ENCODE data around the gene ZNF195.
"Not testable (repeated sequence)": the region's sequence is repeated elsewhere in the genome, so short reads cannot be mapped to it uniquely, and the experiment has no call there.

The ZNF195 gene

GRCh38 chr11:3378426-3379423, at the start of gene ZNF195:
ZNF195 (minus strand) TSS chr11:3379146; CDS start chr11:3379040, 106 bp downstream.
- peak; percentile 98 for DNase-seq

- DNase-seq: not testable (repeated sequence)
Measured at GRCh38 chr11:3428076-3428475, 49.1 kb upstream of the ZNF195 start.

GRCh38 chr11:3426541-3426940, 47.6 kb upstream of the ZNF195 start:
- DNase-seq: not testable (repeated sequence)

GRCh38 chr11:3423928-3424327, 45.0 kb upstream of the ZNF195 start:
- DNase-seq: not testable (repeated sequence)

GRCh38 chr11:3423138-3423731, 44.3 kb upstream of the ZNF195 start:
- DNase-seq: not testable (repeated sequence)

- DNase-seq: peak; percentile 98
Measured at GRCh38 chr11:3422380-3423137, 43.6 kb upstream of the ZNF195 start.

GRCh38 chr11:3421608-3422379, 42.8 kb upstream of the ZNF195 start:
- DNase-seq: not testable (repeated sequence)

- not testable (repeated sequence) for DNase-seq
Measured at GRCh38 chr11:3420281-3421042, 41.5 kb upstream of the ZNF195 start.

- DNase-seq: not testable (repeated sequence)
Measured at GRCh38 chr11:3419496-3419895, 40.5 kb upstream of the ZNF195 start.

GRCh38 chr11:3417047-3417446, 38.1 kb upstream of the ZNF195 start:
- not testable (repeated sequence) for DNase-seq

- DNase-seq: not testable (repeated sequence)
Measured at GRCh38 chr11:3415301-3415700, 36.4 kb upstream of the ZNF195 start.

- not testable (repeated sequence) for DNase-seq
Measured at GRCh38 chr11:3413666-3414065, 34.7 kb upstream of the ZNF195 start.

- no peak for DNase-seq
Measured at GRCh38 chr11:3412837-3413236, 33.9 kb upstream of the ZNF195 start.

- DNase-seq: peak; percentile 56
Measured at GRCh38 chr11:3408722-3409121, 29.8 kb upstream of the ZNF195 start.

GRCh38 chr11:3408058-3408605, 29.2 kb upstream of the ZNF195 start:
- not testable (repeated sequence) for DNase-seq

- DNase-seq: not testable (repeated sequence)
Measured at GRCh38 chr11:3406937-3407336, 28.0 kb upstream of the ZNF195 start.

- DNase-seq: not testable (repeated sequence)
Measured at GRCh38 chr11:3406223-3406875, 27.4 kb upstream of the ZNF195 start.

- DNase-seq: peak; percentile 77
Measured at GRCh38 chr11:3404076-3404925, 25.4 kb upstream of the ZNF195 start.

GRCh38 chr11:3402861-3403250, 23.9 kb upstream of the ZNF195 start:
- not testable (repeated sequence) for DNase-seq

Data from right hindlimb (tissue), 1 donor.